Peyer's patch (tissue), 4 donors: ENCODE measurements around the gene PDE6A.

Source experiments
- POLR2A ChIP-seq, 2 donors: fragments of 450-650 bp; IDR thresholded peaks; one replicate each; pipeline ENCODE4 v1.5.1; 2017; ENCODE audit warnings: antibody characterized with exemption in 2 of 2, mild to moderate bottlenecking in 2 of 2, moderate library complexity in 2 of 2
- TF ChIP-seq, protein P1 (sequence below), 6 experiments: fragments of 450-650 bp in 4 of 6; fragments of 200-600 bp in 2 of 6; sonication (generic) in 1 of 6; IDR thresholded peaks; one replicate each; pipeline ENCODE4 v1.5.1; 2017 to 2019; ENCODE audit warnings: antibody characterized with exemption in 6 of 6, mild to moderate bottlenecking in 3 of 6, moderate library complexity in 1 of 6

DNA sequence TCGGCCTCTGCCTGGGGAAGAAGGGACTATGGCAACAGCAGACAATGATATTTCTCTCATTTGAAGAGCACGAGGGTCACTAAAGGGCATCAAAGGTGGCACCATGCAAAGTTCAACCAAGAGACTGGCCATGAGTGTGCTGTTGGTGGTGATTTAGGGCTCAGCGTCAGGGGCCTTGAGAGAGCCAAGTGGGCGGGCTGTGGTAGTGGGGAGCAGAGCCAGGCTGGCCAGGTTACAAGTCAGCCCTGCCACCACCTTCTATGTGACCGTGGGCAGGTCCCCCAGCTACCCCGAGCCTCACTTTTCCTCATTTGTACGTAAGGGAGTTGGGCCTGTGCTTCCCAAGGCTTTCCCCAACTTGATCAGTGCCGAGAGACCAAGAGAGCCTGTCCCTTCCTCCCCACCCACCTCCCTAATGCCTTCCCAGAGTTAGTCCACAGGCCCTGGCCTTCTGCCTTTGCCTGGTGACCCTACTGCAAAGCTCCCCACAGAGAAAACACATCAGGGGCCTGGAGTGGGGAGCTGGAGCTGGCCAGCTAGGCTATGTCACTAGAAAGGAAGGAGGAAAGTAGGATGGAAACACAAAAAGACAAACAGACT, 104.3 kb downstream of the PDE6A start:
- TF ChIP-seq, protein P1, sequence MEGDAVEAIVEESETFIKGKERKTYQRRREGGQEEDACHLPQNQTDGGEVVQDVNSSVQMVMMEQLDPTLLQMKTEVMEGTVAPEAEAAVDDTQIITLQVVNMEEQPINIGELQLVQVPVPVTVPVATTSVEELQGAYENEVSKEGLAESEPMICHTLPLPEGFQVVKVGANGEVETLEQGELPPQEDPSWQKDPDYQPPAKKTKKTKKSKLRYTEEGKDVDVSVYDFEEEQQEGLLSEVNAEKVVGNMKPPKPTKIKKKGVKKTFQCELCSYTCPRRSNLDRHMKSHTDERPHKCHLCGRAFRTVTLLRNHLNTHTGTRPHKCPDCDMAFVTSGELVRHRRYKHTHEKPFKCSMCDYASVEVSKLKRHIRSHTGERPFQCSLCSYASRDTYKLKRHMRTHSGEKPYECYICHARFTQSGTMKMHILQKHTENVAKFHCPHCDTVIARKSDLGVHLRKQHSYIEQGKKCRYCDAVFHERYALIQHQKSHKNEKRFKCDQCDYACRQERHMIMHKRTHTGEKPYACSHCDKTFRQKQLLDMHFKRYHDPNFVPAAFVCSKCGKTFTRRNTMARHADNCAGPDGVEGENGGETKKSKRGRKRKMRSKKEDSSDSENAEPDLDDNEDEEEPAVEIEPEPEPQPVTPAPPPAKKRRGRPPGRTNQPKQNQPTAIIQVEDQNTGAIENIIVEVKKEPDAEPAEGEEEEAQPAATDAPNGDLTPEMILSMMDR (IDR thresholded peaks at IDR 0.05) = no peak
- no peak for TF ChIP-seq POLR2A (IDR thresholded peaks at IDR 0.05)
